RKO (cell line): ENCODE data around the gene NDUFA11.
"Not testable (repeated sequence)": the region's sequence is repeated elsewhere in the genome, so short reads cannot be mapped to it uniquely, and the experiment has no call there.

Experiments used
- DNase-seq: peaks from one replicate; pipeline ENCODE4 v3.0.0-alpha.2; 2016; ENCODE audit warnings: low spot score

NDUFA11 gene

GRCh38 chr19:5857203-5858081 lies 46.1 kb downstream of the NDUFA11 start:
- DNase-seq, result no peak

- not testable (repeated sequence) for DNase-seq
Measured at GRCh38 chr19:5855151-5855550, 48.4 kb downstream of the NDUFA11 start.

GRCh38 chr19:5854121-5854520 lies 49.5 kb downstream of the NDUFA11 start:
- not testable (repeated sequence) for DNase-seq

GRCh38 chr19:5851302-5851701 lies 52.3 kb downstream of the NDUFA11 start, which contains the start of gene FUT3:
TSS of gene FUT3 (minus strand) at chr19:5851449.
- DNase-seq, result no peak

- DNase-seq, result peak; percentile 18
Measured at GRCh38 chr19:5850743-5851293, 52.8 kb downstream of the NDUFA11 start.

- DNase-seq, result no peak
Measured at GRCh38 chr19:5850189-5850588, 53.4 kb downstream of the NDUFA11 start.

- DNase-seq, result not testable (repeated sequence)
Measured at GRCh38 chr19:5848621-5849020, 55.0 kb downstream of the NDUFA11 start.

- DNase-seq, result not testable (repeated sequence)
Measured at GRCh38 chr19:5847846-5848245, 55.7 kb downstream of the NDUFA11 start.
